ENCODE results near the gene AKT1S1.

The AKT1S1 gene

DNA sequence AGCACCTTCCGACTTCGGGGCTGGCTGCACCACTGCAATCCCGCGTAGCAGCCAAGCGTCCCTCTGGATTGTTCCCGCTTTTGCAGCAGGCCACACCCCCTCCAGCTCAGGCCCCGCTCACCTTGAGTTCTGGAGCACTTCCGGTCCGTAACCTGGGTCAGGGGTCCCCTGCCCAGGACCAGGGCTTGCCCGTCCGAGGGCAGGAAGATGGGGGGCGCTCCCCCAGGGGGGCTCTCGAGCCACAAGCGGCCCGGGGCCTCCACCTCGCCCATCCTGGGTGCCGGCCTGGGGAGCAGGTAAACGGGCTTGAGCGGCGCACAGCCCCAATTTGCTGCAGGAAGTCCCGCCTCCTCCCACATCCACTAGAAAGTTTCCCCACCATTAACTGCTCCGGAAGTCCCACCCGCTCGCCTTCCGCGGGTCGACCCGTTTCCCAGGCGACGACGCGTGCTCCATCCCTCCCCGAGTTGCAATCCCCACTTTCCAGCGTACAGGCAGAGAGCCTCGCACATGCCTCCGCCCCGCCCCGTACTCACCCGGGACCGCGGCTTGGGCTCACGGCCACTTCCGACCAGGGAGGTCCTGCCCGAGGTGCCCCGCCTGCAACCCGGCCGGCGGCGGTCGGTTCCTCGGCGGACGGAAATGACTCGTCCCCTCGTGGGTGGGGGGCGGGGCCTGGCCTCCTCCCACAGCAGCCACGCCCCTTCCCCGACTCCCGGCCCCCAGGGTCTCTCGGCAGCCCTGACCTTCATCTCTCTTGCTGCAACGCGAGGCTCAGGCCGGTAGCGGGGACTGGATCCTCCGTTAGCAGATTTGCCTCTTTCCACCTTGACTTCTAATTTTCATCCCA, 10.0 kb downstream of the AKT1S1 start, which contains the start of gene PNKP:
TSS of gene PNKP (minus strand) at position 644 of the 850 bp plus-strand sequence. CDS start at position 272, 372 bp downstream.
- DNase-seq (ENCODE audit: low read depth) = peak; percentile 59

DNA sequence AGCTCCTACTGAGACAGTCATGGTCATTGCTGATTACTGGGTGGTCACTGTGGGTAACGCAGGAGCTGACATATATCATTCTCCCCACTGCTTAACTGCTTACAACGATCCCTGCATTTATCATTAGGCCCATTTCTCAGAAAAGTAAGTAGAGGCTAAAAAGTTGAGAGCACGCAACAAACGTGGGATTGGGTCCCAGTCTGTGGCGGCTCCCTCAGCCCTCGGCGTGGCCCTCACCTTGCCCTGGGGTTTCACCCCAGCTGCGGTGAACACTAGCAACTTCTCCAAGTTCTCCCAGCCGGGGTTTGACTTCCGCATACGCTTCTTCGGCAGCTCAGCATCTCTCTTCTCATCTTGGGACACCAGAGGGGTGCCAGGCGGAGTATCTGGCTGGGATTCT, 12.3 kb downstream of the AKT1S1 start:
- no peak for DNase-seq (ENCODE audit: low read depth)

DNA sequence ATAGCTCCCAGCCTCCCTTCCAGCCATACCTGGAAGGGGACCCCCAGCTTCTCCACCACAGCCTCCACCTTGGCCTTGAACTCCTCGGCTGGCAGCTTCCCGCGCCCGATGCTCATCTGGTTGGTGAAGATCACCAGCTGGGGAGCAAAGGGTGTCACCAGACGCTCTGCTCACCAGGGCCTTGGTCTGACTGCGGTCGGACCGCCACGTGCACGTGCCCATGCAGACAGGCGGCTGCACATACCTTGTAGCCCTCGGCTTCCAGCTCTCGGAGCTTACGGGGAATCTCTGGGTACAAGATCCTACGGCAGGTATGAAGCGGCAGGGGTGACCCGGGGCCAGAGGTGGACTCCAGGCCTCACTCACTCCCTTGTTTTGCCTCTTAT, 13.2 kb downstream of the AKT1S1 start:
- no peak for DNase-seq (ENCODE audit: low read depth)

DNA sequence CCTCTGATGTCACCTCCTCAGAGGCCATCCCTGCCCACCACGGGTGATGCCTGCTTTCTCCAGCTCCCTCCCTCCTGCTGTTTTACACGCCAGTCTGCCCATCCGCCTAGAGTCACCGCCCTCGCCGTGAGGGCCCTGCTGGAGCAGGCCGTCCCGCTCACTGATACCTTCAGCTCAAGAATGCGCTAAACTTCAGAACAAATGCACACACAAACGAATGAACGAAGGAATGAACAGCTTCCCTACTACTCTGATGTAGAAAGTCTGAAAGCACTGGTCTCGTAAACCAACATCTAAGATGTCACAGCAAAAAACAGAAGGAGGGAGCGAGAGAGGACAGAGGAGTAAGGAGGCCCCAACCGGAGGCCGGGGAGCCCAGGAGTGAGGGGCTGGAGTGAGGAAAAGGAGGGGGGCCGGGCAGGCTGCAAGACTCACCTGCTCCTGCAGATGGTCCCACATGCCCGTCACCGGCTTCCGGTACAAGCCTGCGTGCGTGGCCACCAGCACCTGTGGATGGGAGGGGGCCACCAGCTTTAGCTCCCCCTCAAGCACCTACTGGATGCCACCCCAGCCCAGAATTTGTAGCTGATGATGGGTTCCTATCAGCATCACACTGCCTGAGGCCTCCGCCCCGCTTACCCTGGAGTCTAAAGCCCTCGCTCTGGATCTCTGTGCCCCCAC, 13.8 kb downstream of the AKT1S1 start:
- no peak for DNase-seq (ENCODE audit: low read depth)

DNA sequence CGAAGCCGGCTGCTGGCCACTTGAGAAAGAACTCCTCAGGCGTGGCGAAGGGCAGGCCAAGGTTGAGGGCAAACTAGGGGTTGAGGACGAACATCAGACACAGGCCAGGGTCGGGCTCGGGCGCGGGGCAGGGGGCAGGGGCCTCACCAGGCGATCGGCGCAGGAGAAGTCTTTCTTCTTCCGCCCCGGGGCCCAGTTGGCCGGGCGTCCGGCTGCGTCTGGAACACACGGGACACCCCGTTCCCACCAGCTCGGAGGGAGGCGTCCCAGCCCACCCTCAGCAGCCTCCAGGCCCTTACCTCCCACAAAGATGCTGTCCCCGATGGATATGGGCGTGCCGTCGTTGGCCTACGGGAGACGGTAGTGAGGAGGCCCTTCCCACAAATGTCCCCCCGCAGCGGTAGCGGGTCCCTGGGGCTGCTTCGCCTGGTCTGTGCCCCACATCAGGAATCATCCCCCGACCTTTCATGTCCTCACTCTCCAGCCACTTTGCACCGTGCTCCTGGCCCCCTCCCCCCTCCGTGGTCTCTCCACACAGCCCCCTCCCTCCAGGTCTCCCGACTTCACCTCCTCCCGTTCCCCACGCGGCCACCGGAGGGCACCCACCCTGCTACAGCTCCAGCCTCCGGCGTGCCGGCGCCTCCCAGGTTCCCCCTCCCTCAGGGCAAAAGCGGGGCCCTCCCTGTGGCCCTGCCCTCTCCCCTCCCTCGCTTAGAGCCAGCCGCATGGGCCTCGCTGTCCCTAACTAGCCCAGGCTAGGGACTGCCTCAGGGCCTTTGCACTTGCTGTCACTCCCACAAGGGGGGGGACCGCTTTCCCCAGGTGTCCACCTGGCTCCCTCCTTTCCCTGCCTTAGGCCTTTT, 14.5 kb downstream of the AKT1S1 start:
- DNase-seq (ENCODE audit: low read depth) = no peak

DNA sequence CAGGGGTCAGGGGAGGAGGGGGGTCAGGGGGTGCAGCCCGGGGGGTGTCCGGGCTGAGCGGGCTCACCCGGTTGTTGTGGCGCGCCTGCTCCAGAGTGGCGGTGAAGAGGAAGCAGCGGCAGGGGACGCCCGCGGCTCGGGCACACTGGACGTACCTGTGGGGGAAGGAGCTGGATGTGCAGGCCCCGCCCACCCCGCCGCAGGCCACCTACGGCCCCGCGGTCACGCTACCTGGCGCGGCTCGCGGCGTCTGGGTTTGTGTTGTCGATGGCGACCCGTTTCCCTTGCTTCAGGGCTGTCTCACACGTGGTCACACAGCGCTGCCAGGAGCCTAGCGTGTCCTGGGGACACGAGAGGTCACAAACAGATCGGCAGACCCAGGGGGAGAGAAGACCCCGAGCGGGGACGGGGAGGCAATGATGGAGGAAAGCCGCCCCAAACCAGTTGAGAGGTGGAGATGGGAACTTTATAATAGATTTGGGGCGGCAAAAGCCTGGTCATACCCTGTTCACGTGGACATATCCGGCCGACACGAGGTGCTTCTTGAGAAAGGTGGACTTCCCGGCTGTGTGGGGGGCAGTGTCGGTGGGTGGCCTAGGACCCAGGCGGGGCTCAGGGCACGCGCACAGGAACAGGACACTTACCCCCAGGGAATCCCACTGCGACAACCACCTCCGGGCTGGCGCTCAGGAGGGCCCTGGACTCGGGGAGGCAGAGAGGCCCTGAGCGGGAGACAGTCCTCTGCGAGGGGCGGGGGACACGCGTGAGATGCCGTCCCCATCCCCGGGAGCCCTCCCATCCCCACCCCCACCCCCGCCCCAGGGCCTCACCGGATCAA, 15.4 kb downstream of the AKT1S1 start:
- DNase-seq (ENCODE audit: low read depth) = no peak

DNA sequence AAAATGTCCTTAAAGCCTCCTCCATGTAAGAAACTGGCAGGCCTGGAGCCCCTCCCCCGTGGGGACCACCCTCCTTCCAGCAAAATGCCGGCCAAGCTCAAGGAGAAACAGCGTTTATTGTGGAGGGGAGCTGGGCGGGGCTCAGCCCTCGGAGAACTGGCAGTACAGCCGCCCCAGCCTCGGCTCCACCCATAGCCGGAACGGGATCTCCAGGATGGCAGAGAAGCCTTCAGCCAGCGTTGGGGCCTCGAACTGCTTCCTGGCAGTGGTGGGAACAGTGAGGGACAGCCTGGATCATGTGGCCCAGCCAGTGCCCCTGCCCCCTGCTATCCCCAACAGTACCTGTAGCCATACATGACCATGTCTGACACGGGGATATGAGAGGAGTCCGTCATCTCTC, 16.0 kb downstream of the AKT1S1 start:
- no peak for DNase-seq (ENCODE audit: low read depth)

DNA sequence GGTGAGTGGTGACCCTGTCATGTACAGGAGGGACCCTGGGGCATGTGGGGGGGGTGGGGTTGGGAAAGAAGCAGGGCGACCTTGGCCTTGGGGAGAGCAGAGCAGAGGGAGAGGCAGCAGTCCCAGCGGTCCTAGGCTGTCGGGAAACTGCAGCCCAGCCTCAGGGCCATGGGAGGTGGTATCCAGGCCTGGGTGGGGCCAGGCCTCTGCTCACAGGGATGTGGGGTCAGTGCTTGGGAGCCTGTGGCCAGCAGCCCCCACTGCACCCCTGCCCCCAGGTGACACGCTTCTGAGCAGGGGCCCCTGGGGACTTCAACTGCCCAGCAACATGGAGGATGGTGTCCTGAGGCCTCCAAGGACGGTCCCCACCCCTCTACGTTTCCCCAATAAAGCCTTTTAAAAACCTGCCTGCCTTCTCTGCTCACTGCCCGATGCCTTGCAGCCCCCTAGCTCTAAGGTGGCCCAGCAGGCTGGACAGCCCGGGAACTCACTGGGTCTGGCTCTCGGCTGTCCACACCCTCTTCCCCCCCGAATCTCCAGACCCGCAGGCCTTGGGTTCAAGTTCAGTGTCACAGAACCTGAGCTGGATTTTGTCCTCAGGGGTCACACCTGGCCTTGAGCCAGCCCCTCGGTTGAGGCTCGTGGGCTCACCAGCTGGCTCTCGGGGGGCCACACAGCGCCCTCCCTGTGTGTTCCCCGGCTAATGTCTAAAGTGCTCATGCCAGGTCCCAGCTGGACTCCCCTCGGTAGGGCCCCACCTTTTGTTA, 16.6 kb downstream of the AKT1S1 start:
- no peak for DNase-seq (ENCODE audit: low read depth)

DNA sequence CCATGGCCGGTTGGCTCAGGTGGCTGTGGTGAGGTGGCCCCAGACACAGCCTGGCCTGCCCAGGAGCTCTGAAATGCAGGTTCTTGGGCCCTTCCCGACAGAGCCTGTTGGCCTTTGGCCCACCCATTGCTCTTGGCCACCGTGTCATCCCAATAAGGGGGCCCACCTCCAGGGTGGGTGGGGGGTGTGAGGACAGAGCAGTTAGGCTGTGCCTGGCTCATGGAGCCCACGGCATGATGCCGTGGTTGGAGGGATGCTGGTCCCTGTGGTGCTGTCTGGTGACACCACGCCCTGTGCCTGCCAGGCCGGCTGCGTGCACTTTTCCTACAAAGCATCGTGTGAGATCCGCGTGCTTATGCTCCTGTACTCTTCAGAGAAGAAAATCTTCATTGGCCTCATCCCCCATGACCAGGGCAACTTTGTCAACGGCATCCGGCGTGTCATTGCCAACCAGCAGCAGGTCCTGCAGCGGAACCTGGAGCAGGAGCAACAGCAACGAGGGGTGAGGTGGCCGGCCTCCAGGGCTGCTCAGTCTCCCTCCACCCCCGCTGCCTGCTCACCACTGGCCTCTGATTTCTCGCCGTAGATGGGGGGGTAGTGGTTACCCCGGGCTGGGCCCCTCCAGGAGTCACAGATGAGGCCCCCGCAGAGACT, 17.3 kb downstream of the AKT1S1 start:
- DNase-seq (ENCODE audit: low read depth) = no peak

DNA sequence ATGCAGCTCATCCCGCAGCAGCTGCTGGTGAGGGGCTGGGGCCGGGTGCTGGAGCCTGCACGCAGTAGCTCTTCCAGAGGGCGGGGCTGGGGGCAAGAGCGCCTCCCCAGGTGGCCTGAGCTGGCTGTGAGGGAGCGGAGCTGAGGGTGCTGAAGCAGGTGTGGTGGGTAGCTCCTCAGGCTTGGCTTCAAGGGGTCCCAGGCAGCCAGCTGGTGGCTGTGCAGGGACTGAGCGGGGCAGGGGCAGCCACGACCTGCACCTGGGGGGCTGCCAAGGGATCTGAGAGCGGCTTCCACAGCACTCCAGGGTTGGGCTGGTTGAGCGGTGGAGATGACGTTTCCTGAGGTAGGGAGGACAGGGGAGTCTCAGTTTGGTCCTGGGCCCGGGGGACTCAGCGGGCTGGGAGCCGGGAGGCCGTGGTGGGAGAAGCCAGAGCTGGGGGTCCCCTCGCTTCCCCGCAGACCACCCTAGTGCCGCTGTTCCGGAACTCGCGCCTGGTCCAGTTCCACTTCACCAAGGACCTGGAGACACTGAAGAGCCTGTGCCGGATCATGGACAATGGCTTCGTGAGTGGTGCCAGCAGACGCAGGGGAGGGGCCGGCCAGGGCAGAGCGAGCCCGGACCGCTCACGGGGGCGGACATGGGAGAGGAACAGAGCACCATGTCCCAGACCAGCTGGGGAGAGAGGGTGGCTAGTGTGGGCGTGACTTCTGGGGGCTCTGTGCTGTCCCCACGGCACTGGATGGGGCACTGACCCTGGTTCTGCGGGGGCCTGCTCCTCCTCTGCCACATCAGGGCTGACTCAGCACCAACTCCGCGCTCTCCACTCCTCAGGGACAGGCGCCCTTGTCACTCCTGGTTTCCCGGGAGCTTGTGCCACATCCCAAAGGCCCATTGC, 18.8 kb downstream of the AKT1S1 start:
- no peak for DNase-seq (ENCODE audit: low read depth)

DNA sequence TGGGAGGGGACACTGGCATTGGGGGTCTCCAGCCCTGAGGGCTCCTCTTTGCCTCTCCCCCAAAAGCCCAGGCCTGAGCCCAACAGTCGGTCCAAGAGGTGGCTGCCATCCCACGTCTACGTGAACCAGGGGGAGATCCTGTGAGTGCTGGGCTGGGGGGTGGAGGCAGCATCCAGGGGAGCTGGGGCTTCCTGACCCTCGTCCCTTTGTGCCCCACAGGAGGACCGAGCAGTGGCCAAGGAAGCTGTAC, 19.4 kb downstream of the AKT1S1 start:
- no peak for DNase-seq (ENCODE audit: low read depth)

DNA sequence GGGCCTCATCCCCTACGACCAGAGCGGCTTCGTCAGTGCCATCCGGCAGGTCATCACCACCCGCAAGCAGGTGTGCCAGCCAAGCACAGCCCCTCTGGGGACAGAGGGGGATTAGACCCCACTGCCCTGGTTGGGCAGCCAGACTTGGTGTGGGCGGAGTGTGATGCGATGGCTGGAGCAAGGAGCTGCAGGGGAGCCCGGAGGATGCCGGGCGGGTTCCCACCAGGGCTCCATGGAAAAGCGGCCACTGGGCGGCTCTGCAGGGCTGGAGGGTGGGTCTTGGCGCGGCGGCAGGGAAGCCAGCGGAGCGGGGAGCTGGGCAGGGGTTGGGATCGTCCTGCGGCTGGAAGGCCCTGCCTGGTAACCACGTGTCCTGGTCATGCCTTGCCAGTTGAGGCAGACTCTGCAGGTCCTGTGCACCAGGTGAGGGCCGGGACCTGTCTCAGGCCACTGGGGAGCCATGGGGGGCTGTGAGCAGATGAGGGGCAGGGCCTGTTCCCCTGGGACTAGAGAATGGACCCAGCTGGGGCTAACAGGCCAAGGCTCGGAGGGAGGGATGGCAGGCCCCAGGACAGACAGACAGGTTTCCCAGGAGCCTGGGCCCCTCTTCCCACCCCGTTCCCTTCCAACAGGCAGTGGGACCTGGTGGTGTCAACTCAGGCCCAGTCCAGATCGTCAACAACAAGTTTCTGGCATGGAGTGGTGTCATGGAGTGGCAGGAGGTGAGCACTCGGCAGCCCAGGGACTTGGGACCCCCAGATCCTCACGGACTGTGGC, 19.9 kb downstream of the AKT1S1 start:
- DNase-seq (ENCODE audit: low read depth) = no peak

DNA sequence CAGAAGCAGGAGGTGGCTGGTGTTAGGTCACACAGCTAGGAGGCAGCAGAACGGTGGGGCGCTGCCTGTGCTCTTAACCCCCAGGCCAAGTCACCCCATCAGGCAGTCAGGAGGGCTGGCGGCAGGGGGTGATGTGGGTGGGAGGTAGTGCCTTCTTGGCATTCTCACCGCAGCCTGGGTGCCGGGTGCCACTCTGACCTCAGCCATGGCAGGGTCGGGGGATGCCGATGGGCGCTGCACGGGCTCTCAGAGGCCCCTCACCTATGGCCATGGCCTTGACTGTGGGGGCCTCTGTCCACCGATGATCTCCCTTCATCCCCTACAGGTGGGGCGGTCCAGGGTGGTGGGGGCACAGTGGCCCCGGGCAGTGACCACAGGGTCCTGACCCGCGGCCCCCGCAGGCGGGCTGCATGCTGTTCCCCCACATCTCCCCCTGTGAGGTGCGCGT, 20.6 kb downstream of the AKT1S1 start:
- DNase-seq (ENCODE audit: low read depth) = no peak

DNA sequence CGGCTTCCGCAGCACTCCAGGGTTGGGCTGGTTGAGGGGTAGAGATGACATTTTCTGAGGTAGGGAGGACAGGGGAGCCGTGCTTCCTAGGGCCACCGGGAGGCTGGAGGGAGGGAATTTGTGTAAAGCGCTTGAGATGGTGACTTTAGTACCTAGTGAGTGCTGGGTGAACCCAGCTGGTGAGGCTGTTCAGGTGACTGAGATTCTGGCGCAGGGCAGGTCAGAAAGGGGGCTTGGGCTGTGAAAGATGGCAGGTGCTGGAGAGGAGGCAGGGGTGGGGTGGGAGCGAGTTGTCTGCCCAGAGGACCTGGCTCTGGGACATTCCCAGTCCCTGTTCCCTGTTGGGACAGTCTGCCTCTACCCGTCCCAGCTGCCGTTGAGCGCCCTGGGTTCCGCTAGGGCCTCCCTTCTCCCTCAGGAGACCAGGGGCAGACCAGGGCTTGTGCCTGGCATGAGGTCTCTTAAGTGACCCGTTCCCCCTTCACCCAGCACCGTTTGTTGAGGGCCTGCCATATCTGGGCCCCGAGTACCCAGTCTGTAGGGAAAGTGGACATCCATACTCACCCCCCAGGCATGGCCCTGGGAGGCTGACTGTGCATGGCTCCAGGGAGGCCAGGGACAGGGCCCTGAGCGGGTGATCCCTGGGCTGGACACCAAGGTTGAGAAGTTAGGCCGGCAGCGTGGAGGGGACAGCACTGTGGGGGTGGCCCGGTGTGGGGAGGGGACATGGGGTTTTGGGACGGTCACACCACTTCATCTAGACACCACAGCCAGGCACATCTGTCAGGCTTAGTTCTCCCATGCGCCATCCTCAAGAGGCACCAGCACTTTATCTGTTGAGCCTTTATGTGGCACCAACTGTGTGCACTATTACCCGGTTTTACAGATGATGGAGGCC, 21.2 kb downstream of the AKT1S1 start:
- DNase-seq (ENCODE audit: low read depth) = no peak

DNA sequence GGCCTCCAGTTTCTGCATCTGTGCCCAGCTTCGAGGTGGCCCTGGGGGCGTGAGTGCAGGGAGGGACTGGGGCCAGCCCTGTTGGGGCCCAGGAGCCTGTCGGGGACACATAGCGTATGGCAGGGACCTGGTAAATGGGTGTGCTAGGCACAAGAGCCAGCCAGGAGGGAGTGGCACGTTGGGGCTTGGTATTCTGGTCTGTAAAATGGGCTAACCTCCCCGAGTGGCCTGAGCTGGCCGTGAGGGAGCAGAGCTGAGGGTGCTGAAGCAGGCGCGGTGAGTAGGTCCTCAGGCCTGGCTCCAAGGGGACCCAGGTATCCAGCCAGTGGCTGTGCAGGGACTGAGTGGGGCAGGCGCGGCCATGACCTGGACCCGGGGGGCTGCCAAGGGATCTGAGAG, 21.9 kb downstream of the AKT1S1 start:
- no peak for DNase-seq (ENCODE audit: low read depth)

DNA sequence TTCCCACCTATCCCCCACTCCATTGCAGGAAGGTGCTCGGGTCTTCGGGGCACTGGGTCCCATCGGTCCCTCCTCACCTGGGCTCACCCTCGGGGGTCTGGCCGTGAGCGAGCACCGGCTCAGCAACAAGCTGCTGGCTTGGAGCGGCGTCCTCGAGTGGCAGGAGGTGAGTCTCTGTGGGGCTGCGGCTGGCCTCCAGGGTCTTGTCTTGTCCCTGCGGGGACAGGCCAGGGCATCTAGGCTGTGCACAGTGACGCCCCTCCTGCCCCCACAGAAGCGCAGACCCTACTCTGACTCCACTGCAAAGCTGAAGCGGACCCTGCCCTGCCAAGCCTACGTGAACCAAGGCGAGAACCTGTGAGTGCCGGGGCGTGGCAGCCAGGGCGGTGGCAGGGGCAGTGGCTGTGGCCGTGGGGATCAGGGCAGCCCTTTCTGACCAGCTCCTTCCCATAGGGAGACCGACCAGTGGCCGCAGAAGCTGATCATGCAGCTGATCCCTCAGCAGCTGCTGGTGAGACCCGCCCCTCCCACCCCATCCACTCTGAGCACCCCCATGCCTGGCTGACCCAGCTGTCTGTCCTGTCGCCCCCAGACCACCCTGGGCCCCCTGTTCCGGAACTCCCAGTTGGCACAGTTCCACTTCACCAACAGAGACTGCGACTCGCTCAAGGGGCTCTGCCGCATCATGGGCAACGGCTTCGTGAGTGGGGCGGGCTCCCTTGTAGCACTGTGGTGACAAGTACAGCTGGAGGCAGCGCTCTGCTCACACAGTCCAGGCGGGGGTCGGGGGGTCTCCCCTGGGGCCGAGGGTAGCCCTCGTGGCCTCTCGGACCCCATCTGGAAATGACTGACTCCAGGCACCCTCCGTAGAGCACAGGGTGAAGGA, 22.5 kb downstream of the AKT1S1 start:
- DNase-seq (ENCODE audit: low read depth) = no peak

Measured in GM04503 (cell line).